HepG2 (cell line): Measurements from ENCODE around the gene AMIGO2. TPM values are rescaled to one million over a fixed set of nuclear protein-coding genes. Genes with fewer than 3 reads are reported as not detected.

Source experiments
- ATAC-seq: fragments of 200-7000 bp; cut with Tn5 transposase; 3 replicates; pipeline ENCODE4 v1.9.1; 2020; ENCODE audit warnings: mild to moderate bottlenecking, moderate library complexity
- BruUV-seq: library from RNA; stranded (reverse); fragments of 400-500 nt; replicated peaks from 2 replicates; lab custom pipeline; 2021; lab: Mats Ljungman, UMichigan
- CTCF ChIA-PET: fragments of 300-600 bp; formaldehyde crosslinking; extraction: SDS; loops from one replicate; lab custom pipeline; 2021; ENCODE audit warnings: low total read pairs, inconsistent platforms, low intra/inter-chr PET ratio; lab: Yijun Ruan, JAX
- POLR2A ChIA-PET: fragments of 350-600 bp; sonication (Branson Sonifier 250); formaldehyde crosslinking; loops from one replicate; lab custom pipeline; 2020; ENCODE audit warnings: antibody characterized with exemption, inconsistent platforms; lab: Yijun Ruan, JAX
- DNase-seq: peaks from one replicate; pipeline ENCODE4 v3.0.0-alpha.2; 2015; ENCODE audit warnings: low spot score
- FAIRE-seq: peaks from 3 replicates; lab custom pipeline; 2011; peaks lifted over from hg19 to GRCh38; lab: Jason Lieb, UNC
- H2AFZ ChIP-seq: one replicate; pipeline ENCODE4 v1.6.1; 2011; ENCODE audit warnings: low read length, inconsistent platforms
- H3K27ac ChIP-seq: fragments of 300-600 bp; 3 replicates; pipeline ENCODE4 v1.8.0; 2011; ENCODE audit warnings: mixed run types, mild to moderate bottlenecking, mixed read lengths, low read length, inconsistent platforms; ENCODE audit not compliant: insufficient read depth; ENCODE audit errors: extremely low read length
- H3K27me3 ChIP-seq, 2 experiments: fragments of 200-600 bp in 1 of 2; 2 replicates in 1 of 2; 3 replicates in 1 of 2; pipeline versions ENCODE4 v1.6.0 to v1.8.0; 2011; ENCODE audit warnings: low read length in 2 of 2, mild to moderate bottlenecking in 2 of 2, moderate library complexity in 2 of 2, inconsistent platforms in 1 of 2; ENCODE audit not compliant: insufficient read depth in 2 of 2, control insufficient read depth in 1 of 2
- H3K36me3 ChIP-seq, 2 experiments: fragments of 200-600 bp in 1 of 2; replicated peaks in 1 of 2; 2 replicates in 1 of 2; 3 replicates in 1 of 2; pipeline versions ENCODE4 v1.5.1 to v1.8.0; 2011; ENCODE audit warnings: low read length in 2 of 2, inconsistent platforms in 1 of 2; ENCODE audit not compliant: insufficient read depth in 2 of 2, control insufficient read depth in 1 of 2
- H3K4me1 ChIP-seq: 2 replicates; pipeline ENCODE4 v1.5.1; 2012; ENCODE audit warnings: low read length, inconsistent platforms; ENCODE audit not compliant: insufficient read depth
- H3K4me2 ChIP-seq: 2 replicates; pipeline ENCODE4 v1.6.0; 2011; ENCODE audit warnings: low read depth, low read length, inconsistent platforms
- H3K4me3 ChIP-seq, 3 experiments: fragments of 200-600 bp in 1 of 3; sonication (generic), shearing (Covaris generic) in 1 of 3; replicated peaks in 1 of 3; 2 replicates each; pipeline ENCODE4 v1.5.1; 2011 to 2016; ENCODE audit warnings: low read length in 3 of 3, inconsistent platforms in 2 of 3, low read depth in 2 of 3, mild to moderate bottlenecking in 2 of 3, control low read depth in 1 of 3, mixed read lengths in 1 of 3; ENCODE audit not compliant: insufficient read depth in 1 of 3
- H3K79me2 ChIP-seq: one replicate; pipeline ENCODE4 v1.6.1; 2011; ENCODE audit warnings: low read length, inconsistent platforms; ENCODE audit not compliant: insufficient read depth
- H3K9ac ChIP-seq: 2 replicates; pipeline ENCODE4 v1.6.0; 2011; ENCODE audit warnings: mild to moderate bottlenecking, low read depth, low read length, inconsistent platforms; ENCODE audit not compliant: insufficient read depth
- H3K9me3 ChIP-seq: 2 replicates; pipeline ENCODE4 v1.5.1; 2012; ENCODE audit warnings: mild to moderate bottlenecking, low read length
- H4K20me1 ChIP-seq: 2 replicates; pipeline ENCODE4 v1.6.0; 2011; ENCODE audit warnings: inconsistent platforms, mild to moderate bottlenecking, low read length, moderate library complexity; ENCODE audit not compliant: insufficient read depth
- AHR ChIP-seq: IDR thresholded peaks from 2 replicates; pipeline ENCODE4 v1.6.1; 2018; ENCODE audit warnings: missing genetic modification reagents, missing compliant biosample characterization
- EP300 ChIP-seq, 3 experiments: sonication (generic) in 1 of 3; formaldehyde crosslinking in 1 of 3; IDR thresholded peaks; 2 replicates each; pipeline versions ENCODE4 v1.5.1 to v1.6.1; 2011 to 2020; ENCODE audit warnings: low read depth in 2 of 3, low read length in 2 of 3, borderline replicate concordance in 1 of 3, improper control_type of control experiment in 1 of 3, mild to moderate bottlenecking in 1 of 3, missing genetic modification reagents in 1 of 3, moderate library complexity in 1 of 3
- ERF ChIP-seq: IDR thresholded peaks from 2 replicates; pipeline ENCODE4 v1.6.1; 2018; ENCODE audit warnings: missing biosample characterization, missing genetic modification reagents
- MED13 ChIP-seq: sonication (generic); formaldehyde crosslinking; IDR thresholded peaks from 2 replicates; pipeline ENCODE4 v1.5.0; 2020; ENCODE audit warnings: missing genetic modification reagents
- NFKBIZ ChIP-seq: IDR thresholded peaks from 2 replicates; pipeline ENCODE4 v1.6.1; 2018; ENCODE audit warnings: missing genetic modification reagents, missing compliant biosample characterization
- NR2F6 ChIP-seq, 2 experiments: IDR thresholded peaks; 2 replicates each; pipeline ENCODE4 v1.6.1; 2016; ENCODE audit warnings: antibody characterized with exemption in 1 of 2, mild to moderate bottlenecking in 1 of 2
- POLR2A ChIP-seq, 2 experiments: IDR thresholded peaks; 2 replicates each; pipeline ENCODE4 v1.6.1; 2011; ENCODE audit warnings: low read depth in 2 of 2, low read length in 2 of 2, mild to moderate bottlenecking in 1 of 2, moderate library complexity in 1 of 2; ENCODE audit not compliant: insufficient read depth in 1 of 2
- SALL1 ChIP-seq: sonication (generic); formaldehyde crosslinking; IDR thresholded peaks from 2 replicates; pipeline ENCODE4 v1.8.0; 2022; ENCODE audit warnings: mild to moderate bottlenecking, missing genetic modification reagents
- SOX13 ChIP-seq, 3 experiments: fragments of 450-650 bp in 1 of 3; sonication (generic) in 1 of 3; formaldehyde crosslinking in 1 of 3; IDR thresholded peaks in 2 of 3; conservative IDR thresholded peaks in 1 of 3; 2 replicates each; pipeline versions ENCODE4 v1.5.0 to v1.6.1; 2016 to 2020; ENCODE audit warnings: antibody characterized with exemption in 1 of 3, mild to moderate bottlenecking in 1 of 3, missing compliant biosample characterization in 1 of 3, missing genetic modification reagents in 1 of 3, moderate library complexity in 1 of 3
- SP1 ChIP-seq, 2 experiments: fragments of 450-650 bp in 1 of 2; sonication (generic) in 1 of 2; formaldehyde crosslinking in 1 of 2; IDR thresholded peaks; 2 replicates each; pipeline versions ENCODE4 v1.4.0 to v1.6.1; 2016 to 2020; ENCODE audit warnings: missing genetic modification reagents in 1 of 2
- ZBTB8A ChIP-seq: sonication (generic); formaldehyde crosslinking; IDR thresholded peaks from 2 replicates; pipeline ENCODE4 v1.4.0; 2020; ENCODE audit warnings: mild to moderate bottlenecking, low read depth, missing genetic modification reagents, borderline replicate concordance
- ZFP1 ChIP-seq: IDR thresholded peaks from 2 replicates; pipeline ENCODE4 v1.6.1; 2016
- ZNF432 ChIP-seq: sonication (generic); formaldehyde crosslinking; IDR thresholded peaks from 2 replicates; pipeline ENCODE4 v1.5.0; 2020; ENCODE audit warnings: missing genetic modification reagents, mild to moderate bottlenecking, borderline replicate concordance
- ZNF768 ChIP-seq: sonication (generic); formaldehyde crosslinking; IDR thresholded peaks from 2 replicates; pipeline ENCODE4 v1.4.0; 2020; ENCODE audit warnings: missing genetic modification reagents
- ZZZ3 ChIP-seq: sonication (generic); formaldehyde crosslinking; IDR thresholded peaks from 2 replicates; pipeline ENCODE4 v1.4.0; 2020; ENCODE audit warnings: missing genetic modification reagents, mild to moderate bottlenecking, borderline replicate concordance
- WGBS: methylation state at CpG from one replicate; pipeline ENCODE4 v1.1.6; 2017; ENCODE audit warnings: low lambda C conversion rate; 5-methylcytosine and 5-hydroxymethylcytosine counted together
- in situ Hi-C: cut with HindIII; loops from 2 replicates; pipeline ENCODE4 v1.10.0; 2017; ENCODE audit warnings: low pct_unique_long_range_greater_than_20kb; ENCODE audit not compliant: extremely low pct_ligation_motif_present
- intact Hi-C: fragments of 100-400 bp; cut with micrococcal nuclease; formaldehyde crosslinking; loops from one replicate; pipeline ENCODE4 v1.10.0; 2022; ENCODE audit not compliant: unreplicated experiment
- polyA plus RNA-seq, 8 experiments: library from polyadenylated mRNA; depleted of rRNA in 3 of 8; stranded (reverse) in 7 of 8; unstranded in 1 of 8; fragments of >200 nt; fragmentation: Illumina TruSeq in 4 of 8; extraction: Trizol in 4 of 8; gene quantifications; 2 replicates each; pipeline versions ENCODE4 v1.2.1 to v1.2.3, GENCODE V29; 2011 to 2016; ENCODE audit warnings: low read depth in 4 of 8, missing spikeins in 1 of 8, mixed read lengths in 1 of 8; ENCODE audit not compliant: insufficient read depth in 1 of 8
- total RNA-seq, 5 experiments: library from RNA; depleted of rRNA; stranded (reverse); fragments of >200 nt; fragmentation: Illumina TruSeq; extraction: Trizol; gene quantifications; 2 replicates each; pipeline ENCODE4 v1.2.3, GENCODE V29; 2016; ENCODE audit warnings: low read depth in 1 of 5
- TF ChIP-seq, protein P1 (sequence below): sonication (generic); formaldehyde crosslinking; IDR thresholded peaks from 2 replicates; pipeline ENCODE4 v1.5.0; 2020; ENCODE audit warnings: mild to moderate bottlenecking, low read depth, missing genetic modification reagents, borderline replicate concordance
- TF ChIP-seq, protein P2 (sequence below): sonication (generic); formaldehyde crosslinking; IDR thresholded peaks from 2 replicates; pipeline ENCODE4 v1.4.0; 2020; ENCODE audit warnings: mild to moderate bottlenecking, missing genetic modification reagents
- TF ChIP-seq, protein P3 (sequence below): sonication (generic); formaldehyde crosslinking; conservative IDR thresholded peaks from 2 replicates; pipeline ENCODE4 v1.8.0; 2022; ENCODE audit warnings: mild to moderate bottlenecking, moderate library complexity, missing genetic modification reagents

AMIGO2 gene
- total and polyA plus RNA-seq, 2 of the 13 experiments (the other 11 are each of a cell fraction or from before 2014, with no cell fraction given) = not detected

DNA sequence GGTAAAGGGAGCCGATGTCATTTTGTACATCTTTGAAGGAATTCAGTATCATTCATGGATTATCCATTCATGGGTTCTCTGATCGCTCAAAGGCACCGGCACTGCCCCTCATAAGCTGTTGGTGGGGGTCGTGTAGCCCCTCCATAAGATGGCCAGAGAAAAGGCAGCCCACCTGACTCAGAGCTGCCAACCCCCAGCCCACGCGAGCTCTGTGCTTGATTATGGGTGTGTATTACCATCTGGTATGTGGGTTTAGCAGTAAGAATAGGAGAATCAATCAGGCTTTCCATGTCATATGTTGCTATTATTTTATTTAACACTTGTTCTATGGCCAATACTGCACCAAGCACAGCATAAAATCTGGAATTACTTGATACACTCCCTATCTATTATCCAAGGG, 32.1 kb upstream of the AMIGO2 start (continued):
- no peak for TF ChIP-seq ZBTB8A (CRISPR knock-in tag)
- TF ChIP-seq POLR2A (IDR thresholded peaks at IDR 0.05; ENCODE audit: insufficient read depth in 1 of 2, low read depth in 2 of 2, low read length in 2 of 2) = no peak

DNA sequence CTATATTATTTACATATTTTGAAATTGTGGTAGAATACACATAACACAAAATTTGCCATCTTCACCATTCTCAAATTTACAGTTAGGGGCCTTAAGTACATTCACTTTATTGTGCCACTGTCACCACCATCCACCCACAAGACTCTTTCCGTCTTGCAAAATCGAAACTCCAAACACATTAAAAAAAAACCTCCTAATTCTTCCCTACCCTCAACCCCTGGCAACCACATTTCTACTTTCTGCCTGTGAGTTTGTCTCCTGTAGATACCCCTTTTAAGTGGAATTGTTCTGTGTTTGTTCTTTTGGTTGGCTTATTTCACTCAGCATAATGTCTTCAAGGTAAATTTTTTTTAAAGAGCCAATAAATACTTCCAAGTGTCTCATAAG, 31.6 kb upstream of the AMIGO2 start:
- WGBS = 24% methylated on average over 2 of the region's 2 CpGs

More for the DNA sequence above, 31.6 kb upstream of the AMIGO2 start:
- TF ChIP-seq, protein P1, sequence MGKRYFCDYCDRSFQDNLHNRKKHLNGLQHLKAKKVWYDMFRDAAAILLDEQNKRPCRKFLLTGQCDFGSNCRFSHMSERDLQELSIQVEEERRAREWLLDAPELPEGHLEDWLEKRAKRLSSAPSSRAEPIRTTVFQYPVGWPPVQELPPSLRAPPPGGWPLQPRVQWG (CRISPR knock-in tag) = no peak
- TF ChIP-seq ERF (CRISPR knock-in tag) = no peak
- TF ChIP-seq MED13 (CRISPR knock-in tag) = no peak
- TF ChIP-seq SOX13 (IDR thresholded peaks at IDR 0.05) = no peak
- no peak for TF ChIP-seq SOX13 (CRISPR knock-in tag; conservative IDR thresholded peaks at IDR 0.05 in 1 of 2, IDR thresholded peaks at IDR 0.05 in 1 of 2)
- no peak for TF ChIP-seq ZNF432
- TF ChIP-seq, protein P2, sequence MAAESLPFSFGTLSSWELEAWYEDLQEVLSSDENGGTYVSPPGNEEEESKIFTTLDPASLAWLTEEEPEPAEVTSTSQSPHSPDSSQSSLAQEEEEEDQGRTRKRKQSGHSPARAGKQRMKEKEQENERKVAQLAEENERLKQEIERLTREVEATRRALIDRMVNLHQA (CRISPR knock-in tag) = no peak
- no peak for TF ChIP-seq ZNF768
- TF ChIP-seq ZZZ3 (CRISPR knock-in tag) = no peak
- TF ChIP-seq NFKBIZ (CRISPR knock-in tag) = no peak
- no peak for TF ChIP-seq SALL1 (CRISPR knock-in tag)
- TF ChIP-seq NR2F6 (IDR thresholded peaks at IDR 0.05) = no peak
- TF ChIP-seq NR2F6 (CRISPR knock-in tag; IDR thresholded peaks at IDR 0.05) = no peak
- TF ChIP-seq, protein P3, sequence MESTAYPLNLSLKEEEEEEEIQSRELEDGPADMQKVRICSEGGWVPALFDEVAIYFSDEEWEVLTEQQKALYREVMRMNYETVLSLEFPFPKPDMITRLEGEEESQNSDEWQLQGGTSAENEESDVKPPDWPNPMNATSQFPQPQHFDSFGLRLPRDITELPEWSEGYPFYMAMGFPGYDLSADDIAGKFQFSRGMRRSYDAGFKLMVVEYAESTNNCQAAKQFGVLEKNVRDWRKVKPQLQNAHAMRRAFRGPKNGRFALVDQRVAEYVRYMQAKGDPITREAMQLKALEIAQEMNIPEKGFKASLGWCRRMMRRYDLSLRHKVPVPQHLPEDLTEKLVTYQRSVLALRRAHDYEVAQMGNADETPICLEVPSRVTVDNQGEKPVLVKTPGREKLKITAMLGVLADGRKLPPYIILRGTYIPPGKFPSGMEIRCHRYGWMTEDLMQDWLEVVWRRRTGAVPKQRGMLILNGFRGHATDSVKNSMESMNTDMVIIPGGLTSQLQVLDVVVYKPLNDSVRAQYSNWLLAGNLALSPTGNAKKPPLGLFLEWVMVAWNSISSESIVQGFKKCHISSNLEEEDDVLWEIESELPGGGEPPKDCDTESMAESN = no peak
- TF ChIP-seq SP1 (IDR thresholded peaks at IDR 0.05) = no peak
- TF ChIP-seq SP1 (CRISPR knock-in tag; IDR thresholded peaks at IDR 0.05) = no peak
- TF ChIP-seq EP300 (IDR thresholded peaks at IDR 0.05; ENCODE audit: low read depth in 2 of 2, low read length in 2 of 2) = no peak
- no peak for TF ChIP-seq EP300 (CRISPR knock-in tag; IDR thresholded peaks at IDR 0.05; ENCODE audit: borderline replicate concordance)
- TF ChIP-seq ZFP1 (CRISPR knock-in tag) = no peak
- no peak for TF ChIP-seq AHR
- TF ChIP-seq, all 625 proteins: peak for 0
- Histone ChIP-seq H3K27ac (no peak overlapping the region), H2AFZ (no peak overlapping the region), H3K36me3 (no peaks in the 10 kb centered on the region), H3K9ac (no peak overlapping the region), H3K4me1 (no peaks in the 10 kb centered on the region), H3K4me2 (no peak overlapping the region), H4K20me1 (no peaks in the 10 kb centered on the region), H3K4me3 (no peak overlapping the region), H3K79me2 (no peaks in the 10 kb centered on the region), H3K27me3 (peaks cover 0 to 11% of the 10 kb centered on the region in 2 experiments; a peak in 2 of 5 replicates), H3K9me3 (no peaks in the 10 kb centered on the region)
- CTCF ChIA-PET = no interaction called here
- DNase-seq (no peak), FAIRE-seq (no peak), ATAC-seq (no peak)
- intact Hi-C loops = no loop called here
- in situ Hi-C loops = no loop called here
- POLR2A ChIA-PET = no interaction called here
- no TSS peak for BruUV-seq
